H1 (cell line): ENCODE data around the gene AP1S1. TPM values are rescaled to one million over a fixed set of nuclear protein-coding genes. Genes with fewer than 3 reads are reported as not detected.

Experiments used
- EP300 ChIP-seq, 2 experiments: IDR thresholded peaks; 1 replicate in 1 of 2; 2 replicates in 1 of 2; pipeline ENCODE4 v1.6.1; 2011 to 2012; ENCODE audit warnings: low read depth in 2 of 2, low read length in 2 of 2, mild to moderate bottlenecking in 2 of 2, borderline replicate concordance in 1 of 2, inconsistent platforms in 1 of 2, moderate library complexity in 1 of 2
- PHF8 ChIP-seq: fragments of 200-600 bp; sonication (generic); conservative IDR thresholded peaks from 2 replicates; pipeline ENCODE4 v1.7.1; 2012; ENCODE audit warnings: low read depth, mild to moderate bottlenecking, inconsistent platforms, low read length, moderate library complexity
- SAP30 ChIP-seq: fragments of 300-600 bp; sonication (generic); IDR thresholded peaks from 2 replicates; pipeline ENCODE4 v1.7.1; 2012; ENCODE audit warnings: low read length, moderate library complexity, mild to moderate bottlenecking, inconsistent platforms; ENCODE audit not compliant: insufficient read depth, insufficient replicate concordance
- polyA plus RNA-seq, 7 experiments: library from polyadenylated mRNA; depleted of rRNA in 3 of 7; stranded (reverse) in 5 of 7; unstranded in 2 of 7; fragments of >200 nt in 5 of 7; fragments of 200-250 nt in 2 of 7; gene quantifications; 1 replicate in 5 of 7; 2 replicates in 1 of 7; 4 replicates in 1 of 7; pipeline versions ENCODE4 v1.2.1 to v1.2.3, GENCODE V29; 2011 to 2013; ENCODE audit warnings: missing spikeins in 2 of 7, mixed read lengths in 2 of 7
- total RNA-seq: library from RNA; stranded (reverse); fragmentation: NEBNext Ultra II Directional; extraction: Animal tissue kit (Norgen Biotek cat#: 25700); gene quantifications from 2 replicates; pipeline ENCODE4 v1.2.1, GENCODE V29; 2021

AP1S1 gene
- total and polyA plus RNA-seq, 2 of the 8 experiments (the other 6 are each of a cell fraction or from before 2014, with no cell fraction given): 56.1 to 59.3 TPM

- TF ChIP-seq PHF8: 0 out of 2 replicates have a peak, but pooled peaks have one; percentile 10
- TF ChIP-seq SAP30: peak; percentile 73
- TF ChIP-seq EP300 (IDR thresholded peaks at IDR 0.05; ENCODE audit: borderline replicate concordance in 1 of 2, low read depth in 2 of 2, low read length in 2 of 2): no peak
Observed at GRCh38 chr7:101165958-101166647, 11.8 kb downstream of the AP1S1 start (continued).
